NCI-H82 treated with DMSO at 0.1 percent for 48 hours (cell line): Measurements from ENCODE around the gene DIAPH2.

Experiments used
- DNase-seq: peaks from one replicate; lab custom pipeline; 2025; ENCODE audit not compliant: unreplicated experiment; lab: John Stamatoyannopoulos, UW

Gene DIAPH2

GRCh38 chrX:97158269-97158668 lies 473.6 kb downstream of the DIAPH2 start:
- DNase-seq: no peak

- no peak for DNase-seq
Observed at GRCh38 chrX:97159916-97160800, 475.5 kb downstream of the DIAPH2 start.

- DNase-seq: no peak
Observed at GRCh38 chrX:97167333-97167732, 482.7 kb downstream of the DIAPH2 start.

- DNase-seq: no peak
Observed at GRCh38 chrX:97168646-97169045, 484.0 kb downstream of the DIAPH2 start.

- no peak for DNase-seq
Observed at GRCh38 chrX:97175147-97175546, 490.5 kb downstream of the DIAPH2 start.

- no peak for DNase-seq
Observed at GRCh38 chrX:97189668-97190067, 505.0 kb downstream of the DIAPH2 start.

- no peak for DNase-seq
Observed at GRCh38 chrX:97199501-97199900, 514.9 kb downstream of the DIAPH2 start.

- DNase-seq: no peak
Observed at GRCh38 chrX:97200454-97200853, 515.8 kb downstream of the DIAPH2 start.

- DNase-seq: no peak
Observed at GRCh38 chrX:97210501-97210900, 525.9 kb downstream of the DIAPH2 start.

- no peak for DNase-seq
Observed at GRCh38 chrX:97211070-97211469, 526.4 kb downstream of the DIAPH2 start.

GRCh38 chrX:97215186-97215585 lies 530.5 kb downstream of the DIAPH2 start:
- DNase-seq: no peak

- DNase-seq: peak; percentile 87
Observed at GRCh38 chrX:97224148-97224547, 539.5 kb downstream of the DIAPH2 start.

GRCh38 chrX:97229318-97229717 lies 544.7 kb downstream of the DIAPH2 start:
- DNase-seq: peak; percentile 59

GRCh38 chrX:97230948-97231347 lies 546.3 kb downstream of the DIAPH2 start:
- DNase-seq: no peak

- no peak for DNase-seq
Observed at GRCh38 chrX:97234471-97235081, 549.9 kb downstream of the DIAPH2 start.

- no peak for DNase-seq
Observed at GRCh38 chrX:97238632-97239031, 554.0 kb downstream of the DIAPH2 start.

- DNase-seq: peak; percentile 78
Observed at GRCh38 chrX:97252111-97252510, 567.5 kb downstream of the DIAPH2 start.

- DNase-seq: no peak
Observed at GRCh38 chrX:97260679-97261078, 576.0 kb downstream of the DIAPH2 start.

GRCh38 chrX:97266406-97267121 lies 581.9 kb downstream of the DIAPH2 start:
- DNase-seq: no peak

GRCh38 chrX:97267396-97268181 lies 582.9 kb downstream of the DIAPH2 start:
- no peak for DNase-seq

GRCh38 chrX:97268182-97268680 lies 583.6 kb downstream of the DIAPH2 start:
- DNase-seq: no peak
